ENCODE results near the gene SLC44A3. TPM values are rescaled to one million over a fixed set of nuclear protein-coding genes. Genes with fewer than 3 reads are reported as not detected.
A peak's percentile ranks its signal among the peaks of the same experiment; 100 is the strongest.

SLC44A3 gene
- polyA plus RNA-seq, 1 donor from 2014 or later: not detected

- H3K9me3 Mint-ChIP-seq: peaks cover 0 to 2% (median 0%) of the 10 kb centered on the region in 3 donors
- H3K4me1 Mint-ChIP-seq: peaks cover 4 to 7% (median 4%) of the 10 kb centered on the region in 3 donors
- H3K27me3 Mint-ChIP-seq: no peaks in the 10 kb centered on the region
- H3K36me3 Mint-ChIP-seq: no peaks in the 10 kb centered on the region
- no peak overlapping the region for H3K4me3 Mint-ChIP-seq
- no peak overlapping the region for H3K27ac Mint-ChIP-seq
These were observed 67.5 kb downstream of the SLC44A3 start for GRCh38 chr1:94887603-94888171.

- peaks cover 0 to 2% (median 0%) of the 10 kb centered on the region in 3 donors for H3K9me3 Mint-ChIP-seq
- no peaks in the 10 kb centered on the region for H3K27me3 Mint-ChIP-seq
- H3K4me3 Mint-ChIP-seq: no peak overlapping the region
- peaks cover 4 to 5% (median 4%) of the 10 kb centered on the region in 3 donors for H3K4me1 Mint-ChIP-seq
- H3K36me3 Mint-ChIP-seq: no peaks in the 10 kb centered on the region
- H3K27ac Mint-ChIP-seq: no peak overlapping the region
These were observed 68.0 kb downstream of the SLC44A3 start for GRCh38 chr1:94888201-94888600.

- Mint-ChIP-seq H3K4me3 (no peak overlapping the region), H3K27ac (no peak overlapping the region), H3K27me3 (no peaks in the 10 kb centered on the region), H3K4me1 (no peaks in the 10 kb centered on the region), H3K36me3 (peaks cover 2% of the 10 kb centered on the region), H3K9me3 (peaks cover 0 to 2% (median 0%) of the 10 kb centered on the region in 3 donors)
These were observed 72.6 kb downstream of the SLC44A3 start for GRCh38 chr1:94892604-94893254.

GRCh38 chr1:94894630-94895029, 74.5 kb downstream of the SLC44A3 start:
- H3K4me1 Mint-ChIP-seq: no peaks in the 10 kb centered on the region
- H3K27me3 Mint-ChIP-seq: no peaks in the 10 kb centered on the region
- H3K27ac Mint-ChIP-seq: no peak overlapping the region
- H3K36me3 Mint-ChIP-seq: peaks cover 2% of the 10 kb centered on the region
- H3K4me3 Mint-ChIP-seq: no peak overlapping the region
- H3K9me3 Mint-ChIP-seq: peaks cover 0 to 2% (median 0%) of the 10 kb centered on the region in 3 donors

- Mint-ChIP-seq H3K27me3 (no peaks in the 10 kb centered on the region), H3K27ac (no peak overlapping the region), H3K36me3 (peaks cover 2% of the 10 kb centered on the region), H3K4me1 (no peaks in the 10 kb centered on the region), H3K9me3 (no peaks in the 10 kb centered on the region), H3K4me3 (no peak overlapping the region)
These were observed 75.4 kb downstream of the SLC44A3 start for GRCh38 chr1:94895518-94895917.

DNA sequence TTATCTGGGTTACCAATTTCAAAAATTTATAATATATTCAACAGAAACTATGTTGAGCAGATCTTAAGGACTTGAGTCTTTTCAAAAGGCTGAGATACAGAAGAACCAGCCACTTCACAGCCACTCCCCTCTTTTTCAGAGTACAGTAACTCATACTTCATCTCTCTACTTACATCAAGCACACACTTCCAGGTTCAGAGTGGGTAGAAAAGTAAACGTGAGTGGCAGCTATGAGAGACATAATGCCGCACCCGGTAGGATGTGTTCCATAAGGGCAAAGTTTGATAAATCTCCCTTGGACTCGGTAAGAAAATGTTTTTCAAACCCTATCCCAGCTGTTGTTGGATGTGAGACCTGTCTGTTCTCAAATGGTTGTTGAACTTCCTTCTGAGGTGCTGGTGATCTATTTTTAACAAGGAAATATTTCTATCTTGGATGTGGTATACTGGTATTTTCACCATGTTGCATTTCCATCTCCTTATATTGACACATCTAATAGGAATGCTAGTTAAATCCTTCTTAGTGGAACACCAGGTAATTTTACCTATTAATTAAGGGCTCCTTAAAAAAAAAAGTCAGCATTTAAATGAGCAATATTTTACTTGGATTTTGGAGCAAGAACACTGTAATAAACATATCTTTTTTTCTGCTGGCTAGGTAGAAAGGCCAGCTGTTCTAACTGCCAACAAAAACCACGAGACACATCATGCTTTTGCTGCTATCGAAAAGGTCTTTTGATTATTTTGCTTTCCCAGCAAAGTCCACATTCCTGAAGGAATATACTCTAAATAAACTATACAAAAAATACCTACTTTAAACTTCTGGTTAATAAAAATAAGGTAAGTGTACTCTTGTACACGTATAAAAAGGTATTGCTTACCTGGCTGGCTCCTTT, 78.6 kb downstream of the SLC44A3 start:
- peaks cover 2% of the 10 kb centered on the region for H3K36me3 Mint-ChIP-seq
- H3K4me3 Mint-ChIP-seq: no peak overlapping the region
- H3K4me1 Mint-ChIP-seq: no peaks in the 10 kb centered on the region
- H3K27ac Mint-ChIP-seq: no peak overlapping the region
- H3K27me3 Mint-ChIP-seq: no peaks in the 10 kb centered on the region
- H3K9me3 Mint-ChIP-seq: no peaks in the 10 kb centered on the region

DNA sequence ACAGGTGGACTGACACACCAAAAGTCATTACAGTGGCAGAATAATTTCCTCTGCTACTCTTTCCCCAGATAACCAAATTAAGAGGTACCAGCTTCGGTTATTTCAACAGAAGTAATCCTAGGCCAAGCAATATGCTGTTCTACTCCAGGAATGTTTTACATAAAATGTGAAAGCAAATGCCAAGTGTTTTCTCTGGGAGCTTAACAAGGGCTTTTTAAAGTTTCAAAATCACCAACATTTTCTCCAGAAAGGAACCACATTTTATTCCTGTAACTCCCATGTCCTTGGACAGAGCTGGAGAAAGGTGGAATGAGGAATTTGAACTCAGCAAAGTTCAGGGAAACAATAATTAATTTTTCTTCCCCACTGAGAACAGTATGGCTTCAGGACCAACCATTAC, 79.6 kb downstream of the SLC44A3 start:
- Mint-ChIP-seq H3K27ac (no peak overlapping the region), H3K27me3 (no peaks in the 10 kb centered on the region), H3K9me3 (no peaks in the 10 kb centered on the region), H3K4me1 (no peaks in the 10 kb centered on the region), H3K4me3 (no peak overlapping the region), H3K36me3 (peaks cover 2% of the 10 kb centered on the region)

DNA sequence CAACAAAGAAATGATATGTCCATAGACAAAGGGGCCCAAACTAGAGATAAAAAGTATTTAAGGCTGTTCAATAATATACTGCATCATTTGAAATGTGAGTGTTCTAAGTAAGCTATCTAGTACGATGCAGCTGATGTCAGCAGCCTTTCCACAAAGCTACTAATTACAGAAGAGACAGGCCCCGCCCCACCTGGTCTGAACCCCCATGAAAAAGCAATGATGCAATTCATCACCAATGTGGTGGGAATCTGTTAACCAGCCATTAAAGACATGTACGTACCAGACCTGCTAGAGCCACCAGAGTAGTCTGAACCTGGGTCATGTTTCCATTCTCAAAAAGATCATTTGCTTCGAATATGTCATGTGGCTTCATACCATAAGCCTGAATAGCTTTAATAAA, 81.7 kb downstream of the SLC44A3 start:
- H3K4me1 Mint-ChIP-seq: no peaks in the 10 kb centered on the region
- no peaks in the 10 kb centered on the region for H3K9me3 Mint-ChIP-seq
- H3K36me3 Mint-ChIP-seq: peaks cover 2% of the 10 kb centered on the region
- no peaks in the 10 kb centered on the region for H3K27me3 Mint-ChIP-seq
- H3K4me3 Mint-ChIP-seq: no peak overlapping the region
- H3K27ac Mint-ChIP-seq: no peak overlapping the region

DNA sequence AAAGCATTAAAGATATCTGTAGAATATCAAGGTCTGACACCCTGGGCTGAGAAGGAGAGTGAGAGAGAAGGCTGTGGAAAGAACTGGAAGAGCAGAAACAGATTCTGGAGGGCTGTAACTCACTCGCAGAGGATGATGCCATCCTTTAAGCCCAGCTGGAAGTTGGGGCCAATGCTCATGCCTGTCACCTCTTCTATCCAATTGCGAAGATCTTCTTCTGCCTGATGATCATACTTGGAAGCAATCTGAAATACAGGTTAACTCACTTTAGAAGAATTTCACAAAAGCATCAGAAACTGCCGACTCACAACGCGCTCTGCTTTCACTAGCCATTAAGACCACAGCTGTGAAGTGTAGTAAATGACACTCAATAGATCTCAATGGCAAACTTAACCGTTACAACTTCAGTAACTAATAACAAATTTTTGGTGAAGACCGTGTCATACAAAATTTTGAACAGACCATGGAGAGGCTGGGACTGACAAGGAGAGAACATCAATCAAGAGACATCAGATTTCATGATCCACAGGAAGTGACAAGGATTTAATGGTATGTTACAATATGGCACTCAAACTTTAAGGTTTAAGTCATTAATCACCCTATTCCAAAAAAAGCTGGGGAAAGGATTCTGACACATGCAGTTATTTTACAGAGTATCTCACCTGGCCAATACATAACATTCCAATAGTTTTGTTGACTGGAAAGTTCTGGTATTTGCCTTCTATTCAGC, 83.3 kb downstream of the SLC44A3 start:
- H3K27me3 Mint-ChIP-seq: peaks cover 1% of the 10 kb centered on the region
- no peaks in the 10 kb centered on the region for H3K4me1 Mint-ChIP-seq
- H3K27ac Mint-ChIP-seq: no peak overlapping the region
- H3K4me3 Mint-ChIP-seq: no peak overlapping the region
- H3K9me3 Mint-ChIP-seq: peaks cover 0 to 1% (median 0%) of the 10 kb centered on the region in 3 donors
- H3K36me3 Mint-ChIP-seq: no peaks in the 10 kb centered on the region

DNA sequence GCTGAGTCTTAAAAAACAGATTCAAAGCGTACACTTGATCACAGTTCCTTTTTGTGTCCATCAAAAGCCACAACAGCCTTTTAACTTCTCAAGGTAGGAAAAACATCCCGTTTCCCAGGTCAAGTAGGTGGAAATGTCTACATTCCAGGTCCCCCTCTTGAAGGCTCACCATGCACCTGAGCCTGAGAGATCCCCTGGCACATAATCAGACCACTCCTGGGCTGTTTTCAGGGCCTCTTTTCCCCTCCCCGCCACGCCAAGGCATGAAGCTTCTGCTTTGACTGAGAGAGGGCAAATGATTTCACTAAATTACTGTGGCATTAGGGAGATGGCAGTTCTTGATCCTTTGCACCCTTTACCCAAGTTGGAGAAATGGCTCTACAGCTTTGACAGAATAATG, 85.0 kb downstream of the SLC44A3 start:
- no peak overlapping the region for H3K4me3 Mint-ChIP-seq
- peaks cover 2% of the 10 kb centered on the region for H3K36me3 Mint-ChIP-seq
- peaks cover 1% of the 10 kb centered on the region for H3K27me3 Mint-ChIP-seq
- H3K9me3 Mint-ChIP-seq: peaks cover 0 to 1% (median 0%) of the 10 kb centered on the region in 3 donors
- H3K27ac Mint-ChIP-seq: no peak overlapping the region
- H3K4me1 Mint-ChIP-seq: no peaks in the 10 kb centered on the region

GRCh38 chr1:94906382-94906781, 86.2 kb downstream of the SLC44A3 start:
- H3K4me3 Mint-ChIP-seq: no peak overlapping the region
- H3K27me3 Mint-ChIP-seq: peaks cover 6% of the 10 kb centered on the region
- H3K36me3 Mint-ChIP-seq: peaks cover 2% of the 10 kb centered on the region
- peaks cover 0 to 1% (median 0%) of the 10 kb centered on the region in 3 donors for H3K9me3 Mint-ChIP-seq
- H3K4me1 Mint-ChIP-seq: no peaks in the 10 kb centered on the region
- peak overlapping the region in 1 of 3 donors; percentile 63 for H3K27ac Mint-ChIP-seq

DNA sequence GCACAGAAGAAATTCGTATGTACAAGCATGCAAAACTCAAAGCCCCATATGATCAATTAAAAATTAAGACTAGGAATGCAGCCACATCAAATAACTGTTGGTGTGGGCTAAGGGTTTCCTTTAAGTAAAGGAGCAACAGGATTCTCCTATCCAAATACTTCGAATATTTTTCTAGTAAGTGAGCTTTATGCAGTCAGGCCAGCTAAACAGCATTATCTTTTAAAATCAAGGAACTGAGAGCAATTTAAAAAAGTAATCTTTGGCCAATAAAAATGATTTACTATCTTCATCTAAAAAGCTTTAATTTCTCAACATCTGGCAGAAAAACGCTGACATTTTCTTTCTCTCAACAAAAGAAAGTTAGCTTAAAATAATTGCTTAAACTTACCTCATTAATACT, 87.0 kb downstream of the SLC44A3 start:
- H3K27ac Mint-ChIP-seq: peak overlapping the region in 1 of 3 donors; percentile 63
- peaks cover 6% of the 10 kb centered on the region for H3K27me3 Mint-ChIP-seq
- H3K36me3 Mint-ChIP-seq: peaks cover 2% of the 10 kb centered on the region
- no peak overlapping the region for H3K4me3 Mint-ChIP-seq
- no peaks in the 10 kb centered on the region for H3K4me1 Mint-ChIP-seq
- peaks cover 0 to 1% (median 0%) of the 10 kb centered on the region in 3 donors for H3K9me3 Mint-ChIP-seq

DNA sequence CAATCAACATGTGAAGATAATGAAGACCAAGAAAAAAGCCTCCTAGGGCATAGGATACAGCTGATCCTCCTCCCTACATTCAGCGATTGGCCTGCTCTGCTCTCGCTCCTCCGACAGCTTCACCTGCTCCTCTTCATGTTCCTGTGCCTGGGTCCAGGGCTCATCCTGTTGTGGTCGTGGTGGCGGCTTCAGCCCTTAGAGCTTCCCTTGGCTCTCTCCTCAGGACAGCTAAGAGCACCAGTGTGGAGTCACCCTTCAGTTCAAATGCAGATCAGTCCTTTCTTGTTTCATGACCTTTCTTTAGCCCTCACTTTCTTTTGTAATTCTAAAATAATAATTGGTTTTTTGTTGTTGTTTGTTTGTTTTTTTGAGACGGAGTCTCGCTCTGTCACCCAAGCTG, 88.0 kb downstream of the SLC44A3 start:
- Mint-ChIP-seq H3K27ac (peak overlapping the region in 1 of 3 donors; percentile 27), H3K27me3 (peaks cover 6% of the 10 kb centered on the region)

GRCh38 chr1:94908965-94909364, 88.8 kb downstream of the SLC44A3 start:
- no peaks in the 10 kb centered on the region for H3K4me1 Mint-ChIP-seq
- H3K9me3 Mint-ChIP-seq: peaks cover 0 to 1% (median 0%) of the 10 kb centered on the region in 3 donors
- H3K4me3 Mint-ChIP-seq: no peak overlapping the region
- peaks cover 6% of the 10 kb centered on the region for H3K27me3 Mint-ChIP-seq
- H3K27ac Mint-ChIP-seq: no peak overlapping the region
- peaks cover 2% of the 10 kb centered on the region for H3K36me3 Mint-ChIP-seq

More for the DNA sequence above, 88.0 kb downstream of the SLC44A3 start:
- no peaks in the 10 kb centered on the region for H3K4me1 Mint-ChIP-seq
- peaks cover 0 to 1% (median 0%) of the 10 kb centered on the region in 3 donors for H3K9me3 Mint-ChIP-seq
- peak overlapping the region in 1 of 4 donors; percentile 66 for H3K4me3 Mint-ChIP-seq
- peaks cover 2% of the 10 kb centered on the region for H3K36me3 Mint-ChIP-seq

- H3K9me3 Mint-ChIP-seq: peaks cover 0 to 1% (median 0%) of the 10 kb centered on the region in 3 donors
- no peaks in the 10 kb centered on the region for H3K4me1 Mint-ChIP-seq
- H3K36me3 Mint-ChIP-seq: peaks cover 2% of the 10 kb centered on the region
- no peak overlapping the region for H3K4me3 Mint-ChIP-seq
- no peak overlapping the region for H3K27ac Mint-ChIP-seq
- peaks cover 9% of the 10 kb centered on the region for H3K27me3 Mint-ChIP-seq
These were observed 89.3 kb downstream of the SLC44A3 start for GRCh38 chr1:94909486-94909885.
